T-helper 1 cell treated with Interleukin-12 subunit alpha and Interleukin-12 subunit beta and Interleukin-4 antibody, amounts not matched to agents 30 μg/mL and 1 μg/mL, for 36 hours (primary cell): ENCODE measurements around the gene CAMLG.
"Not testable (repeated sequence)": the region's sequence is repeated elsewhere in the genome, so short reads cannot be mapped to it uniquely, and the experiment has no call there.

Experiments used
- H3K27ac Mint-ChIP-seq: one replicate; pipeline ENCODE4 v1.8.0; 2021; ENCODE audit warnings: mild to moderate bottlenecking, mixed read lengths
- H3K27me3 Mint-ChIP-seq: one replicate; pipeline ENCODE4 v1.8.0; 2021; ENCODE audit warnings: low read depth, mixed read lengths
- H3K36me3 Mint-ChIP-seq: one replicate; pipeline ENCODE4 v1.8.0; 2021; ENCODE audit warnings: low read depth, mixed read lengths
- H3K4me1 Mint-ChIP-seq: one replicate; pipeline ENCODE4 v1.8.0; 2021; ENCODE audit warnings: low read depth, mixed read lengths
- H3K4me3 Mint-ChIP-seq: one replicate; pipeline ENCODE4 v1.8.0; 2021; ENCODE audit warnings: mild to moderate bottlenecking, moderate library complexity, mixed read lengths
- H3K9me3 Mint-ChIP-seq: one replicate; pipeline ENCODE4 v1.8.0; 2021; ENCODE audit warnings: mixed read lengths

Gene CAMLG

GRCh38 chr5:134738133-134738962, at the start of gene CAMLG:
Gene CAMLG (plus strand): TSS chr5:134738548. CDS start chr5:134738621, 73 bp downstream.
- H3K9me3 Mint-ChIP-seq, result no peaks in the 10 kb centered on the region

GRCh38 chr5:134690144-134690543, 48.2 kb upstream of the CAMLG start:
- H3K27ac Mint-ChIP-seq, H3K4me1 Mint-ChIP-seq, H3K27me3 Mint-ChIP-seq, H3K4me3 Mint-ChIP-seq, H3K9me3 Mint-ChIP-seq: not testable (repeated sequence)
- H3K36me3 Mint-ChIP-seq, result peaks cover 60% of the 10 kb centered on the region

More at GRCh38 chr5:134738133-134738962, at the start of gene CAMLG:
- H3K27ac Mint-ChIP-seq, result peak within 1 kb of the TSS; percentile 90
- no peaks in the 10 kb centered on the region for H3K27me3 Mint-ChIP-seq
- H3K4me1 Mint-ChIP-seq, result peaks cover 21% of the 10 kb centered on the region
- peak within 1 kb of the TSS; percentile 95 for H3K4me3 Mint-ChIP-seq
- H3K36me3 Mint-ChIP-seq, result peaks cover 7% of the 10 kb centered on the region

GRCh38 chr5:134692722-134693121, 45.6 kb upstream of the CAMLG start:
- no peaks in the 10 kb centered on the region for H3K4me1 Mint-ChIP-seq
- H3K27ac Mint-ChIP-seq, result no peak overlapping the region
- H3K36me3 Mint-ChIP-seq, result peaks cover 47% of the 10 kb centered on the region

GRCh38 chr5:134708301-134708700, 30.0 kb upstream of the CAMLG start:
- no peaks in the 10 kb centered on the region for H3K4me1 Mint-ChIP-seq
- H3K27me3 Mint-ChIP-seq, result no peaks in the 10 kb centered on the region
- H3K9me3 Mint-ChIP-seq, result no peaks in the 10 kb centered on the region
- H3K27ac Mint-ChIP-seq, result no peak overlapping the region
- H3K4me3 Mint-ChIP-seq, result no peak overlapping the region
- peaks cover 30% of the 10 kb centered on the region for H3K36me3 Mint-ChIP-seq

More at GRCh38 chr5:134692722-134693121, 45.6 kb upstream of the CAMLG start:
- no peaks in the 10 kb centered on the region for H3K27me3 Mint-ChIP-seq
- no peaks in the 10 kb centered on the region for H3K9me3 Mint-ChIP-seq
- H3K4me3 Mint-ChIP-seq, result no peak overlapping the region

GRCh38 chr5:134714120-134714519, 24.2 kb upstream of the CAMLG start:
- Mint-ChIP-seq H3K36me3 (peaks cover 37% of the 10 kb centered on the region), H3K27me3 (no peaks in the 10 kb centered on the region), H3K27ac (no peak overlapping the region), H3K4me1 (no peaks in the 10 kb centered on the region), H3K9me3 (no peaks in the 10 kb centered on the region), H3K4me3 (no peak overlapping the region)

GRCh38 chr5:134714541-134714940, 23.8 kb upstream of the CAMLG start:
- Mint-ChIP-seq H3K4me3 (no peak overlapping the region), H3K36me3 (peaks cover 34% of the 10 kb centered on the region), H3K27ac (no peak overlapping the region), H3K9me3 (no peaks in the 10 kb centered on the region), H3K4me1 (no peaks in the 10 kb centered on the region), H3K27me3 (no peaks in the 10 kb centered on the region)

- H3K36me3 Mint-ChIP-seq, result peaks cover 29% of the 10 kb centered on the region
- H3K9me3 Mint-ChIP-seq, H3K4me3 Mint-ChIP-seq, H3K27ac Mint-ChIP-seq, H3K27me3 Mint-ChIP-seq, H3K4me1 Mint-ChIP-seq: not testable (repeated sequence)
Measured at GRCh38 chr5:134715466-134715865, 22.9 kb upstream of the CAMLG start.

- no peak overlapping the region for H3K27ac Mint-ChIP-seq
- H3K36me3 Mint-ChIP-seq, result peaks cover 12% of the 10 kb centered on the region
- H3K4me3 Mint-ChIP-seq, result no peak overlapping the region
- H3K9me3 Mint-ChIP-seq, result no peaks in the 10 kb centered on the region
- no peaks in the 10 kb centered on the region for H3K27me3 Mint-ChIP-seq
- H3K4me1 Mint-ChIP-seq, result no peaks in the 10 kb centered on the region
Measured at GRCh38 chr5:134724872-134725271, 13.5 kb upstream of the CAMLG start.

GRCh38 chr5:134732819-134733218, 5.5 kb upstream of the CAMLG start:
- Mint-ChIP-seq H3K4me1 (peaks cover 1% of the 10 kb centered on the region), H3K27me3 (no peaks in the 10 kb centered on the region), H3K9me3 (no peaks in the 10 kb centered on the region), H3K4me3 (no peak overlapping the region), H3K36me3 (no peaks in the 10 kb centered on the region), H3K27ac (no peak overlapping the region)

GRCh38 chr5:134735243-134735642, 3.1 kb upstream of the CAMLG start:
- Mint-ChIP-seq H3K36me3 (peaks cover 5% of the 10 kb centered on the region), H3K4me1 (peaks cover 16% of the 10 kb centered on the region), H3K9me3 (no peaks in the 10 kb centered on the region), H3K4me3 (no peak overlapping the region), H3K27ac (no peak overlapping the region), H3K27me3 (no peaks in the 10 kb centered on the region)

- Mint-ChIP-seq H3K27ac (no peak overlapping the region), H3K4me3 (no peak overlapping the region)
Measured at GRCh38 chr5:134736173-134736812, 2.1 kb upstream of the CAMLG start.

GRCh38 chr5:134738963-134739661, 764 bp downstream of the CAMLG start:
- H3K36me3 Mint-ChIP-seq, result peaks cover 7% of the 10 kb centered on the region
- H3K27ac Mint-ChIP-seq, result peak overlapping the region; percentile 90
- no peaks in the 10 kb centered on the region for H3K9me3 Mint-ChIP-seq
- H3K27me3 Mint-ChIP-seq, result no peaks in the 10 kb centered on the region
- peaks cover 21% of the 10 kb centered on the region for H3K4me1 Mint-ChIP-seq
- peak overlapping the region; percentile 95 for H3K4me3 Mint-ChIP-seq

More at GRCh38 chr5:134736173-134736812, 2.1 kb upstream of the CAMLG start:
- H3K4me1 Mint-ChIP-seq, result peaks cover 18% of the 10 kb centered on the region
- H3K27me3 Mint-ChIP-seq, result no peaks in the 10 kb centered on the region
- no peaks in the 10 kb centered on the region for H3K9me3 Mint-ChIP-seq
- peaks cover 7% of the 10 kb centered on the region for H3K36me3 Mint-ChIP-seq

- Mint-ChIP-seq H3K4me1 (peaks cover 19% of the 10 kb centered on the region), H3K27me3 (no peaks in the 10 kb centered on the region), H3K9me3 (no peaks in the 10 kb centered on the region), H3K27ac (no peak overlapping the region), H3K4me3 (no peak overlapping the region), H3K36me3 (peaks cover 7% of the 10 kb centered on the region)
Measured at GRCh38 chr5:134741052-134741451, 2.7 kb downstream of the CAMLG start.

- H3K9me3 Mint-ChIP-seq, result no peaks in the 10 kb centered on the region
- H3K4me1 Mint-ChIP-seq, result peaks cover 19% of the 10 kb centered on the region
- H3K27ac Mint-ChIP-seq, result no peak overlapping the region
- H3K27me3 Mint-ChIP-seq, result no peaks in the 10 kb centered on the region
- H3K4me3 Mint-ChIP-seq, result no peak overlapping the region
- H3K36me3 Mint-ChIP-seq, result peaks cover 7% of the 10 kb centered on the region
Measured at GRCh38 chr5:134742134-134742533, 3.8 kb downstream of the CAMLG start.
